Epithelial cell of esophagus (primary cell): ENCODE results near the gene DNAH7.

Experiments
- DNase-seq: peaks from one replicate; pipeline ENCODE4 v3.0.0; 2010; ENCODE audit warnings: low read depth
- H3K4me3 ChIP-seq: 2 replicates; pipeline ENCODE4 v1.5.1; 2011; ENCODE audit warnings: mild to moderate bottlenecking, low read length, control low read depth
- CTCF ChIP-seq: IDR thresholded peaks from 2 replicates; pipeline ENCODE4 v1.5.1; 2011; ENCODE audit warnings: low read depth, mild to moderate bottlenecking, low read length, control low read depth, inconsistent platforms; ENCODE audit not compliant: insufficient read depth; ENCODE audit errors: missing control alignments

Gene DNAH7

GRCh38 chr2:195834836-195835235 is 233.8 kb downstream of the DNAH7 start:
- H3K4me3 ChIP-seq: no peak overlapping the region
- no peak for TF ChIP-seq CTCF
- no peak for DNase-seq

GRCh38 chr2:195830968-195831950 is 237.4 kb downstream of the DNAH7 start:
- no peak for TF ChIP-seq CTCF
- no peak for DNase-seq
- H3K4me3 ChIP-seq: no peak overlapping the region

GRCh38 chr2:195824478-195824877 is 244.2 kb downstream of the DNAH7 start:
- H3K4me3 ChIP-seq: no peak overlapping the region
- no peak for TF ChIP-seq CTCF
- peak; percentile 47 for DNase-seq

GRCh38 chr2:195823206-195823605 is 245.4 kb downstream of the DNAH7 start:
- no peak for DNase-seq
- H3K4me3 ChIP-seq: no peak overlapping the region
- no peak for TF ChIP-seq CTCF

- DNase-seq: no peak
- no peak overlapping the region for H3K4me3 ChIP-seq
- no peak for TF ChIP-seq CTCF
Measured at GRCh38 chr2:195821566-195821932, 247.1 kb downstream of the DNAH7 start.

- no peak for DNase-seq
- no peak overlapping the region for H3K4me3 ChIP-seq
- no peak for TF ChIP-seq CTCF
Measured at GRCh38 chr2:195820867-195821565, 247.6 kb downstream of the DNAH7 start.

- DNase-seq: peak; percentile 64
- no peak for TF ChIP-seq CTCF
- no peak overlapping the region for H3K4me3 ChIP-seq
Measured at GRCh38 chr2:195820373-195820772, 248.3 kb downstream of the DNAH7 start.
